Psoas muscle (tissue), 8 donors: ENCODE results near the gene STAP2. TPM values are rescaled to one million over a fixed set of nuclear protein-coding genes. Genes with fewer than 3 reads are reported as not detected.

Experiments
- ATAC-seq, 4 donors: fragments of 200-7000 bp; cut with Tn5 transposase; one replicate each; pipeline ENCODE4 v1.9.1; 2020; ENCODE audit warnings: moderate library complexity in 3 of 4, mild to moderate bottlenecking in 2 of 4
- DNase-seq, 2 donors: peaks; one replicate each; pipeline ENCODE4 v3.0.0-alpha.2; 2020
- H3K27ac ChIP-seq: fragments of 200-600 bp; one replicate; pipeline ENCODE4 v1.8.0; 2022
- H3K27me3 ChIP-seq, 3 donors: fragments of 200-600 bp in 1 of 3; one replicate each; pipeline versions ENCODE4 v1.6.1 to v1.8.0; 2013 to 2022; ENCODE audit warnings: low read length in 2 of 3, mild to moderate bottlenecking in 2 of 3, moderate library complexity in 1 of 3; ENCODE audit not compliant: insufficient read depth in 3 of 3
- H3K36me3 ChIP-seq, 2 donors: fragments of 200-600 bp in 1 of 2; one replicate each; pipeline versions ENCODE4 v1.6.1 to v1.8.0; 2013 to 2022; ENCODE audit warnings: low read depth in 1 of 2, mild to moderate bottlenecking in 1 of 2, moderate library complexity in 1 of 2; ENCODE audit not compliant: insufficient read depth in 1 of 2
- H3K4me1 ChIP-seq: fragments of 200-600 bp; one replicate; pipeline ENCODE4 v1.8.0; 2022
- H3K4me3 ChIP-seq: fragments of 200-600 bp; one replicate; pipeline ENCODE4 v1.8.0; 2022; ENCODE audit warnings: mild to moderate bottlenecking
- H3K9me3 ChIP-seq: fragments of 200-600 bp; one replicate; pipeline ENCODE4 v1.8.0; 2022
- WGBS, 3 donors: extraction: QIAGEN DNeasy Blood & Tissue Kit; methylation state at CpG; one replicate each; pipeline versions ENCODE4 v1.1.6 to v1.1.7; 2013; 5-methylcytosine and 5-hydroxymethylcytosine counted together
- intact Hi-C, 2 donors: fragments of 100-400 bp; cut with DNase I; formaldehyde crosslinking; loops; one replicate each; pipeline versions ENCODE4 v1.11.0 to v1.14.2; 2022
- polyA plus RNA-seq, 3 donors: library from polyadenylated mRNA; stranded (reverse); fragments of 200-250 nt; gene quantifications; one replicate each; pipeline ENCODE4 v1.2.3, GENCODE V29; 2013
- total RNA-seq, 4 donors: library from RNA; stranded (reverse); fragmentation: NEBNext Ultra II Directional in 2 of 4; extraction: Animal tissue kit (Norgen Biotek cat#: 25700) in 2 of 4; gene quantifications; one replicate each; pipeline versions ENCODE4 v1.2.1 to v1.2.4, GENCODE V29; 2021 to 2023
- TF ChIP-seq, protein P1 (sequence below): fragments of 200-600 bp; IDR thresholded peaks from one replicate; pipeline ENCODE4 v1.8.0; 2022; ENCODE audit warnings: antibody characterized with exemption
- donor health status: healthy with polysubstance abuse.
- donor health status: DM: no; HTN: no; CAD: no; lungs with moderate emphysema.
- donor health status: Bipolar disorder and iron deficiency.
- donor health status: healthy.
- donor health status: DM: yes; HTN: yes; CAD: no.
- donor health status: DM: no; HTN: no; CAD: no.
- donor health status: DM: no; HTN: no; CAD: no.
- donor health status: DM: yes; HTN: yes; CAD: no.

STAP2 gene
- total and polyA plus RNA-seq, 7 donors, result 0.31 to 3.7 (median 0.66) TPM

DNA sequence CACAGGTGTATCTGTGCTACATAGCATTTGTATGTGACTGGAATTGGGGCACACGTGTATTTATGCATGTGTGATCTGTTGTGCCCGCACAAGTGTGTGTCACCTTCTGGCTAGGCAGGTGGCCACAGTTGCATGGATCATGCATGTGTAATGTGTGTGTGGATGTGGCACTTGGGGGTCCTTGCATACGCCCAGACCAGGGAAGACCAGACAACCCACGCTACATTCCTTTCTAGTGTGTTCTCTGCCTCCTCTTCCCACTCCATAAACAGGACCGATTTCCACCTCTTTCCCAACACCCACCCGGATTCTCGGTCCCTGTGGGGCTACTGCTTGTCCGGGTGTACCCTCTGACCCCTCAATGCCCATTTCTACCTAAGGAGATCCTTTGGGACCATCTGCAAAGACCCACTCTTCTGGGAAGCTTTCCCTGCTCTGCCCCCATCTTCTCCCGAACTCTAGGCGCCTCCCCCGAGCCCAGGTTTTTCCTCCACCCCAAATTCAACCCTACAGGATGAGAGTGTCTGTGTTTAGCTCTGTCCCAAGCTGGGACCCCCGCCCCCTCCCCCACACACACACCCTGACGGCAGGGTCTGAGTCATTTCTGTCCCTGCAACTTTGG, 12.3 kb downstream of the STAP2 start:
- WGBS, 3 donors, result 48 to 59% (median 51%) methylated on average over 13 of the region's 13 CpGs

DNA sequence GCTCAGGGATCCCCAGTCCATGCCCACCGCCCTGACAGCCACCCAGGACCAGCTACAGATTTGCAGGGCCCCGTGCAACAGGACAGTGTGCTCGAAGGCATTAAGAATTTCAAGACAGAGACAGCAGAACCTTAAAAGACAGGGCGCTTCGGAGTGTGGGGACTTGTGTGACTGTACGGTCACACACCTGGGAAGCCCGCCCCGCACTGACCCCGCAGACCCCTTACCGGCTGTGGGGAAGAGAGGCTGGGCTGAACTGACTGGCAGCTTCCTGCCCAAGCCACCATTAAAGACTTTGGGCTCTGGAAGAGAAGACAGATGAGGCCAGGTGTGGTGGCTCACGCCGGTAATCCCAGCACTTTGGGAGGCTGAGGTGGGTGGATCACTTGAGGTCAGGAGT, 14.4 kb downstream of the STAP2 start:
- DNase-seq (no peak), ATAC-seq (no peak)
- WGBS, 3 donors, result 66 to 73% (median 68%) methylated on average over 12 of the region's 12 CpGs
- H3K9me3 ChIP-seq, result no peaks in the 10 kb centered on the region
- intact Hi-C loops, result no loop called here
- H3K27me3 ChIP-seq, result peaks cover 0 to 20% (median 9%) of the 10 kb centered on the region in 3 donors
- H3K4me3 ChIP-seq, result no peak overlapping the region
- H3K4me1 ChIP-seq, result no peaks in the 10 kb centered on the region
- H3K36me3 ChIP-seq, result no peaks in the 10 kb centered on the region
- no peak overlapping the region for H3K27ac ChIP-seq
- TF ChIP-seq, protein P1, sequence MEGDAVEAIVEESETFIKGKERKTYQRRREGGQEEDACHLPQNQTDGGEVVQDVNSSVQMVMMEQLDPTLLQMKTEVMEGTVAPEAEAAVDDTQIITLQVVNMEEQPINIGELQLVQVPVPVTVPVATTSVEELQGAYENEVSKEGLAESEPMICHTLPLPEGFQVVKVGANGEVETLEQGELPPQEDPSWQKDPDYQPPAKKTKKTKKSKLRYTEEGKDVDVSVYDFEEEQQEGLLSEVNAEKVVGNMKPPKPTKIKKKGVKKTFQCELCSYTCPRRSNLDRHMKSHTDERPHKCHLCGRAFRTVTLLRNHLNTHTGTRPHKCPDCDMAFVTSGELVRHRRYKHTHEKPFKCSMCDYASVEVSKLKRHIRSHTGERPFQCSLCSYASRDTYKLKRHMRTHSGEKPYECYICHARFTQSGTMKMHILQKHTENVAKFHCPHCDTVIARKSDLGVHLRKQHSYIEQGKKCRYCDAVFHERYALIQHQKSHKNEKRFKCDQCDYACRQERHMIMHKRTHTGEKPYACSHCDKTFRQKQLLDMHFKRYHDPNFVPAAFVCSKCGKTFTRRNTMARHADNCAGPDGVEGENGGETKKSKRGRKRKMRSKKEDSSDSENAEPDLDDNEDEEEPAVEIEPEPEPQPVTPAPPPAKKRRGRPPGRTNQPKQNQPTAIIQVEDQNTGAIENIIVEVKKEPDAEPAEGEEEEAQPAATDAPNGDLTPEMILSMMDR, result no peak

More for the DNA sequence above, 12.3 kb downstream of the STAP2 start:
- Histone ChIP-seq H3K27ac (no peak overlapping the region), H3K9me3 (no peaks in the 10 kb centered on the region), H3K27me3 (peaks cover 0 to 20% (median 9%) of the 10 kb centered on the region in 3 donors), H3K36me3 (no peaks in the 10 kb centered on the region), H3K4me1 (no peaks in the 10 kb centered on the region), H3K4me3 (no peak overlapping the region)
- TF ChIP-seq, protein P1, result no peak
- ATAC-seq (no peak), DNase-seq (no peak)
- intact Hi-C loops, result no loop called here

DNA sequence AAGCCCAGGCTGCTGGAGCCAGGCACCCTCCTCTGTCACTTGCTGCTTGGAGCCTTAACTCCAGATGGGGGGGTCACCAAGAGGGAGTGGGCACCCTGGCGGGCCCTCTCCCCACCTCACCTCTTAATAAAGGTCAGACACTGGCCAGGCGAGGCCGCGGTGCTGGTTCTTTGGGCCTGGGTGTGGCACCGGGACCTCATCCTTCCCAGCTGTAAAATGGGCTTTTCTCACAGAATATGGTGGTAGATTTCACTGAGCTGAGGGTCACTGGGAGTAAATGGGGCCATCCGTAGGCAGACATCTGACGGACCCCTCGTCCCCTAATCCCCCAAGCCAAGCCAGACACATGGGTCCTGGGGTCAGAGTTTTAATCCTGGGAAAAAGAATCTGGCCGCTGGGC, 14.9 kb downstream of the STAP2 start:
- Histone ChIP-seq H3K9me3 (no peaks in the 10 kb centered on the region), H3K27ac (no peak overlapping the region), H3K27me3 (peaks cover 0 to 20% (median 7%) of the 10 kb centered on the region in 3 donors), H3K4me1 (no peaks in the 10 kb centered on the region), H3K4me3 (no peak overlapping the region), H3K36me3 (no peaks in the 10 kb centered on the region)
- DNase-seq (no peak), ATAC-seq (no peak)
- intact Hi-C loops, result no loop called here
- 77 to 93% (median 88%) methylated on average over 9 of the region's 9 CpGs for WGBS, 3 donors
- TF ChIP-seq, protein P1, result no peak

DNA sequence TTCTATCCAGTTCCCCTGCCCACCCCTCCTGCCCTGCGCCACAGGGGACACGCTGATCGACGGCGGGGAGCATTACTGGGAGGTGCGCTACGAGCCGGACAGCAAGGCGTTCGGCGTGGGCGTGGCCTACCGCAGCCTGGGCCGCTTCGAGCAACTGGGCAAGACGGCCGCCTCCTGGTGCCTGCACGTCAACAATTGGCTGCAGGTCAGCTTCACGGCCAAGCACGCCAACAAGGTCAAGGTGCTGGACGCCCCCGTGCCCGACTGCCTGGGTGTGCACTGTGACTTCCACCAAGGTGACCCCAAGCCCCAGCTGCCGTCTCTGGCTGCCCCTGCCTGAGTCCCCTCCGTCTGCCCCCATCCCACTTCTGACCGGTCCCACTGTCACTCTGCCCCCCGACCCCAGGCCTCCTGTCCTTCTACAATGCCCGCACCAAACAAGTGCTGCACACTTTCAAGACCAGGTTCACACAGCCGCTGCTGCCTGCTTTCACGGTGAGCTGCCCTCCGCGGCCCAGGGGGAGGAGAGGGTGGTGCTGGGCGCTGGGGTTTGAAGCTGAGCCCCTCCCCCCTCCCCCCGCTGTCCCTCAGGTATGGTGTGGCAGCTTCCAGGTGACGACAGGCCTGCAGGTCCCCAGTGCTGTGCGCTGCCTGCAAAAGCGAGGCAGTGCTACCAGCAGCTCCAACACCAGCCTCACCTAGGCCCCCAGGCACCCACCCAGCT, 15.5 kb downstream of the STAP2 start:
- no peaks in the 10 kb centered on the region for H3K9me3 ChIP-seq
- no peaks in the 10 kb centered on the region for H3K4me1 ChIP-seq
- intact Hi-C loops, result no loop called here
- peak in 1 of 2 donors; percentile 22 for DNase-seq
- H3K36me3 ChIP-seq, result no peaks in the 10 kb centered on the region
- no peak for ATAC-seq
- H3K4me3 ChIP-seq, result no peak overlapping the region
- TF ChIP-seq, protein P1, result no peak
- 68 to 78% (median 74%) methylated on average over 35 to 37 of the region's 37 CpGs for WGBS, 3 donors
- H3K27me3 ChIP-seq, result peaks cover 0 to 20% (median 6%) of the 10 kb centered on the region in 3 donors
- H3K27ac ChIP-seq, result no peak overlapping the region
